K562 (cell line): ENCODE results near the gene ROPN1. TPM values are rescaled to one million over a fixed set of nuclear protein-coding genes. Genes with fewer than 3 reads are reported as not detected.

Experiments used
- AFF4 ChIP-seq: sonication (generic); formaldehyde crosslinking; IDR thresholded peaks from 2 replicates; pipeline ENCODE4 v1.8.0; 2023; ENCODE audit warnings: mild to moderate bottlenecking, missing genetic modification reagents
- BDP1 ChIP-seq: IDR thresholded peaks from 3 replicates; pipeline ENCODE4 v1.6.1; 2011; ENCODE audit not compliant: insufficient read length, insufficient read depth
- CHAMP1 ChIP-seq: fragments of 450-650 bp; IDR thresholded peaks from 2 replicates; pipeline ENCODE4 v1.6.1; 2016; ENCODE audit warnings: mild to moderate bottlenecking
- CREBBP ChIP-seq: IDR thresholded peaks from one replicate; pipeline ENCODE4 v1.6.1; 2012; ENCODE audit warnings: low read depth, mild to moderate bottlenecking, control low read depth, inconsistent platforms, low read length
- EHMT2 ChIP-seq: fragments of 450-650 bp; IDR thresholded peaks from 2 replicates; pipeline ENCODE4 v1.6.1; 2018; ENCODE audit warnings: antibody characterized with exemption
- GTF2F1 ChIP-seq: IDR thresholded peaks from 2 replicates; pipeline ENCODE4 v1.6.1; 2011; ENCODE audit warnings: low read depth, low read length, improper control_type of control experiment
- HCFC1 ChIP-seq: IDR thresholded peaks from 2 replicates; pipeline ENCODE4 v1.6.1; 2012; ENCODE audit warnings: low read depth, low read length, improper control_type of control experiment
- HLTF ChIP-seq: fragments of 450-650 bp; IDR thresholded peaks from 2 replicates; pipeline ENCODE4 v1.6.1; 2016
- IRF9 ChIP-seq: fragments of 450-650 bp; IDR thresholded peaks from 2 replicates; pipeline ENCODE4 v1.6.1; 2016; ENCODE audit warnings: missing biosample characterization, missing genetic modification characterization
- JUND ChIP-seq, 2 experiments: IDR thresholded peaks; 2 replicates in 1 of 2; 3 replicates in 1 of 2; pipeline ENCODE4 v1.6.1; 2011; ENCODE audit warnings: borderline replicate concordance in 2 of 2, low read depth in 2 of 2, low read length in 2 of 2, improper control_type of control experiment in 1 of 2, missing biosample characterization in 1 of 2, missing genetic modification characterization in 1 of 2, missing genetic modification reagents in 1 of 2
- MCM5 ChIP-seq: fragments of 450-650 bp; IDR thresholded peaks from 2 replicates; pipeline ENCODE4 v1.6.1; 2016; ENCODE audit warnings: low read depth
- MCM7 ChIP-seq, 2 experiments: fragments of 450-650 bp; IDR thresholded peaks; 2 replicates each; pipeline ENCODE4 v1.6.1; 2016 to 2018
- RBBP5 ChIP-seq: fragments of 200-600 bp; sonication (generic); IDR thresholded peaks from 2 replicates; pipeline ENCODE4 v1.6.1; 2012; ENCODE audit warnings: borderline replicate concordance, mild to moderate bottlenecking, low read length, control low read depth, inconsistent platforms; ENCODE audit not compliant: insufficient read depth, poor library complexity, severe bottlenecking
- RCOR1 ChIP-seq, 2 experiments: IDR thresholded peaks; 2 replicates each; pipeline ENCODE4 v1.6.1; 2012; ENCODE audit warnings: low read depth in 2 of 2, low read length in 2 of 2, borderline replicate concordance in 1 of 2, improper control_type of control experiment in 1 of 2
- STAT6 ChIP-seq: sonication (generic); formaldehyde crosslinking; IDR thresholded peaks from 2 replicates; pipeline ENCODE4 v1.8.1; 2023; ENCODE audit warnings: mild to moderate bottlenecking, missing genetic modification reagents
- XRCC4 ChIP-seq: IDR thresholded peaks from one replicate; pipeline ENCODE4 v1.6.1; 2011; ENCODE audit not compliant: insufficient read depth, insufficient read length; ENCODE audit errors: extremely low read depth
- ZNF224 ChIP-seq: sonication (generic); formaldehyde crosslinking; IDR thresholded peaks from 2 replicates; pipeline ENCODE4 v1.8.0; 2022; ENCODE audit warnings: mild to moderate bottlenecking, missing genetic modification reagents
- ZNF311 ChIP-seq: fragments of 250-450 bp; sonication (Bioruptor Pico); IDR thresholded peaks from 2 replicates; pipeline ENCODE4 v1.4.0; 2020; ENCODE audit warnings: mild to moderate bottlenecking, moderate library complexity
- polyA plus RNA-seq, 8 experiments: library from polyadenylated mRNA; depleted of rRNA in 4 of 8; stranded (reverse) in 5 of 8; unstranded in 3 of 8; fragments of >200 nt; fragmentation: Nextera tagmentation in 2 of 8; fragmentation: Illumina TruSeq in 1 of 8; extraction: Ambion mirVana in 2 of 8; extraction: Trizol in 1 of 8; gene quantifications; 2 replicates each; pipeline versions ENCODE4 v1.2.1 to v1.2.3, GENCODE V29; 2011 to 2014; ENCODE audit warnings: inconsistent platforms in 1 of 8, missing spikeins in 1 of 8
- total RNA-seq, 7 experiments: library from RNA; depleted of rRNA in 6 of 7; stranded (reverse); fragments of >200 nt in 6 of 7; fragmentation: Illumina TruSeq in 2 of 7; extraction: Trizol in 2 of 7; gene quantifications; 2 replicates each; pipeline versions ENCODE4 v1.2.1 to v1.2.3, GENCODE V29; 2011 to 2021; ENCODE audit warnings: low replicate concordance in 1 of 7

ROPN1 gene
- total and polyA plus RNA-seq, 9 of the 15 experiments (the other 6 are each of a cell fraction or from before 2014, with no cell fraction given), result not detected

DNA sequence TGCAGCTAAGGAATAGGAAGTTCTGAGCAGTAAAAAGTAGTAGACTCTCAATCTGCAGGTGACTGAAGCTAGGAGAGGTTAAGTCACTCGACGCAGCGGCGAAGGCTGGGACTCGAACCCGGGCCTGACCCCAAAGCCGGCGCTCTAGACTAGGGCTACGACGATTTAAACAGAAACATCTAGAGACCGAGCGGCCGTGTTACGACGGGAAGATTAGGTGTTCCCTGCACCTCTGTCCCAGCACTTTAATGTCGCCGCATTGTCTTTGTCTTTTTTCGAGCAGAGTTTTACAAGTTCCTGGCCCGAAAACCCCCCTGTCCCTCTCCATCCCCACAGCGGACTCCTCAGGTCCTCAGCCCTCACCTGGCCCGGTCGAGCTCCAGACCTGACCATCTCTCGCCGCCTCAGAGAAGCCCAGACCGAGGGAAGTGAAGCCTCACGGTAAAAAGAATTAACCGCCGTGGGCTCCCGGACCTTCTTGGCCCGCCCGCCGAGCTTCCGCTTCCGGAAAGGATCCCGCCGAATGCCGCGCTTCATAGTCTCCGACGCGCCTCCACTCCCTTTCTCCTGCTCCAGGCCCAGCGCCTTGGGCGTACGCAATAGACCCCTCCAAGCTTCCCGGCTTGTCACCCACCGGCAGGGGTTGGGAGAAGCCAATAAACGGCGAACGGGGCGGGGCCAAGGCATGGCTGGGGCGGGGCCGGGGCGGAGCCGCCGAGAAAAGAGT, 31.0 kb downstream of the ROPN1 start, which contains the start of gene CCDC14 (continued):
- TF ChIP-seq STAT6, result no peak
- TF ChIP-seq EHMT2, result no peak
- no peak for TF ChIP-seq XRCC4
- TF ChIP-seq CHAMP1, result no peak
- peak; percentile 42; the same call in 1 of the 2 replicates for TF ChIP-seq AFF4
- TF ChIP-seq CREBBP, result no peak
- no peak for TF ChIP-seq MCM5
- TF ChIP-seq BDP1, result no peak
- TF ChIP-seq ZNF311, result no peak
- peak; percentile 39; the same call in 1 of the 2 replicates for TF ChIP-seq JUND (IDR thresholded peaks at IDR 0.05; ENCODE audit: borderline replicate concordance, low read depth, low read length)
- no peak for TF ChIP-seq JUND (tag; IDR thresholded peaks at IDR 0.05; ENCODE audit: borderline replicate concordance, low read depth, low read length)
- no peak for TF ChIP-seq ZNF224 (CRISPR knock-in tag)
- TF ChIP-seq HLTF, result no peak
- TF ChIP-seq RBBP5, result peak; percentile 65
- no peak for TF ChIP-seq IRF9 (tag)
- peak; percentile 63 for TF ChIP-seq HCFC1
- TF ChIP-seq MCM7 (IDR thresholded peaks at IDR 0.05), result no peak
- no peak for TF ChIP-seq GTF2F1
- 0 out of 4 replicates have a peak, but pooled peaks of 1 of the 2 experiments have one; percentile 18 for TF ChIP-seq RCOR1 (IDR thresholded peaks at IDR 0.05; ENCODE audit: borderline replicate concordance in 1 of 2, low read depth in 2 of 2, low read length in 2 of 2)
